HFFc6 (cell line): ENCODE data around the gene ADAT3. TPM values are rescaled to one million over a fixed set of nuclear protein-coding genes. Genes with fewer than 3 reads are reported as not detected.

ENCODE experiments used
- DNase-seq: peaks from one replicate; pipeline ENCODE4 v3.0.0-alpha.2; 2018
- H3K27ac Mint-ChIP-seq: 2 replicates; pipeline ENCODE4 v1.8.0; 2020; ENCODE audit warnings: mild to moderate bottlenecking, mixed read lengths
- H3K27me3 Mint-ChIP-seq: 2 replicates; pipeline ENCODE4 v1.8.0; 2021; ENCODE audit warnings: mild to moderate bottlenecking, moderate library complexity, mixed read lengths; ENCODE audit not compliant: insufficient read depth
- H3K36me3 Mint-ChIP-seq: 2 replicates; pipeline ENCODE4 v1.8.0; 2021; ENCODE audit warnings: low read depth, mixed read lengths
- H3K4me1 Mint-ChIP-seq: 2 replicates; pipeline ENCODE4 v1.8.0; 2020; ENCODE audit warnings: low read depth, mixed read lengths
- H3K4me3 Mint-ChIP-seq: 2 replicates; pipeline ENCODE4 v1.8.0; 2020; ENCODE audit warnings: mild to moderate bottlenecking, moderate library complexity, mixed read lengths
- H3K9me3 Mint-ChIP-seq: 2 replicates; pipeline ENCODE4 v1.8.0; 2020; ENCODE audit warnings: mild to moderate bottlenecking, mixed read lengths
- total RNA-seq, 6 experiments: library from RNA; stranded (reverse); fragmentation: NEBNext Ultra II Directional; extraction: Animal tissue kit (Norgen Biotek cat#: 25700); gene quantifications; 2 replicates in 1 of 6; 3 replicates in 5 of 6; pipeline ENCODE4 v1.2.3, GENCODE V29; 2021
- TF ChIP-seq, protein P1 (sequence below): fragments of 200-600 bp; sonication (generic); IDR thresholded peaks from 2 replicates; pipeline ENCODE4 v1.5.0; 2021; ENCODE audit warnings: antibody characterized with exemption, mild to moderate bottlenecking

The ADAT3 gene
- total RNA-seq, 6 experiments from 2014 or later = 2.3 to 4.2 (median 3.0) TPM

DNA sequence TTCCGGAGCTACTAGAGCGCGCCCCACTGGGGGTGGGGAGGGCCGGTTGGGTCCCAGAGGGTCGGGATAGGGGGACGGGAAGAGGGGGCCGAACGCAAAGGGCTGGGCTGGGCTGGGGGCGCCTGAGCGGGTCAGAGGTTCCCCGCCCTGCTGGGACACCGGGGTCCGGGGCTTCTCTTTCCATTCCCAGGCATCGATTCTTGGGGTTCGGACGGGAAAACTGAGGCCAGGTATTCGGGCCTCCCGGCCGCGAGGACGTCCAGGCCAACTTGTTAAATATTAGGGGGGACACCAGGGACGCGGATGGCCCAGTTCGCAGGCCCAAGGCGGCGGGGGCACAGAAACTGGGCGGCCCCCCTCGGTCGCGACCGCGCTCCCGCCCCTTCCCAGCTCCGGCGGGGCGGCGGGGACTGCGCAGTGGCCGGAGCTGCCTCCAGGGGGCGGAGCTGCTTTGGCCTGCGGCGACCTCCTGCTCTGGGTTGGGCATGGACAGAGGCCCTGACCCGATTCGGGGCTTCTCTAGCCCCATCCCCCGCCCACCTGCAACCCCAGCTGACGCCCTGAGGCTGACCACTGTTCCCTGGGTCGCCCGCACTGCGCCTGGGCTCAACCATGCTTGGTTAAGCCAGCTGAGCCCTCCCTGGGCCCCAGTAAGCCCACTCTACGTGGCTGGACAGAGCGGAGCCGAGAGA is 40.6 kb upstream of the ADAT3 start:
- peak overlapping the region; percentile 76 for H3K4me3 Mint-ChIP-seq
- H3K9me3 Mint-ChIP-seq = no peaks in the 10 kb centered on the region
- peaks cover 13% of the 10 kb centered on the region for H3K4me1 Mint-ChIP-seq
- TF ChIP-seq, protein P1, sequence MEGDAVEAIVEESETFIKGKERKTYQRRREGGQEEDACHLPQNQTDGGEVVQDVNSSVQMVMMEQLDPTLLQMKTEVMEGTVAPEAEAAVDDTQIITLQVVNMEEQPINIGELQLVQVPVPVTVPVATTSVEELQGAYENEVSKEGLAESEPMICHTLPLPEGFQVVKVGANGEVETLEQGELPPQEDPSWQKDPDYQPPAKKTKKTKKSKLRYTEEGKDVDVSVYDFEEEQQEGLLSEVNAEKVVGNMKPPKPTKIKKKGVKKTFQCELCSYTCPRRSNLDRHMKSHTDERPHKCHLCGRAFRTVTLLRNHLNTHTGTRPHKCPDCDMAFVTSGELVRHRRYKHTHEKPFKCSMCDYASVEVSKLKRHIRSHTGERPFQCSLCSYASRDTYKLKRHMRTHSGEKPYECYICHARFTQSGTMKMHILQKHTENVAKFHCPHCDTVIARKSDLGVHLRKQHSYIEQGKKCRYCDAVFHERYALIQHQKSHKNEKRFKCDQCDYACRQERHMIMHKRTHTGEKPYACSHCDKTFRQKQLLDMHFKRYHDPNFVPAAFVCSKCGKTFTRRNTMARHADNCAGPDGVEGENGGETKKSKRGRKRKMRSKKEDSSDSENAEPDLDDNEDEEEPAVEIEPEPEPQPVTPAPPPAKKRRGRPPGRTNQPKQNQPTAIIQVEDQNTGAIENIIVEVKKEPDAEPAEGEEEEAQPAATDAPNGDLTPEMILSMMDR = peak; percentile 89
- DNase-seq = peak; percentile 40
- peak overlapping the region; percentile 72 for H3K27ac Mint-ChIP-seq
- 0 out of 2 replicates have a peak, but pooled peaks cover 7% of the 10 kb centered on the region for H3K36me3 Mint-ChIP-seq
- H3K27me3 Mint-ChIP-seq = no peaks in the 10 kb centered on the region

DNA sequence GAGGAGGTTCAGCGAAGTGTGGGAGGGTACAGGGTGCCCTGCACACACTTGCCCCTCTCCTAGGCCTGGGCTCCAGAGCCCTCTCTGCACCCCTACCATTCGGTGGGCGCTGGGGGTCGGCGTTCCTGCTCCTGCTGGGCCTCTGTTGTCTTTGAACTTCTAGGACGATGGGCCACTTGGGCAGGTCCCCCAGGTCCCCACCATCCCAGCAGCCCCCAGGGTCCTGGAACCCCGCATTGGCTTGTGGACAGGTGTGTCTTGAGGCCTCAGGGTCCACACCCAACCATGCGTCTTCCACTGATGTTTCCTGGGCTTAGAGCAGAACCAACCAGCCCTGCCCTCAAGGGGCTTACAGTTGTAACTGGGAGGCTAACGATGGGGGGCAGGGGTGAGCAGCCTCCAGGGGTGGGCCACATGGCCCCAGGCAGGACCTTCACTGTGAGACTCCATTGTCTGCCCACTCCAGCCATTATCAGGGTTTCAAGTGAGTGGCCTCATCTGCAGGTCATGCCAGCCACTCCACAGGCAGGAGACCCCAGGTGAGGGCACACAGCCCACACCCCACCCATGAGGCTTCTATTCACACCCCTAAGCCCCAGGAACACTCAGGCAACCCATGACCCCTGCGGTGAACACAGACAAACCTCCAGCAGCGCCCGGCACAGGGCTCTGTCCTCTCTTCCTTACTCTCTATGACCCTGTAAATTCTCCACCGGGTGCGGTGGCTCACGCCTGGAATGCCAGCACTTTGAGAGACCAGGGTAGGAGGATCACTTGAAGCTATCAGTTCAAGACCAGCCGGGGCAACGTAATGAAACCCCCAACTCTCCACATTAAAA is 39.8 kb upstream of the ADAT3 start:
- H3K4me3 Mint-ChIP-seq = peak overlapping the region; percentile 76; the same call in 1 of the 2 replicates
- no peaks in the 10 kb centered on the region; the same call in 1 of the 2 replicates for H3K27me3 Mint-ChIP-seq
- peak overlapping the region; percentile 72 for H3K27ac Mint-ChIP-seq
- no peak for DNase-seq
- H3K36me3 Mint-ChIP-seq = 0 out of 2 replicates have a peak, but pooled peaks cover 7% of the 10 kb centered on the region
- TF ChIP-seq, protein P1 = no peak
- H3K9me3 Mint-ChIP-seq = no peaks in the 10 kb centered on the region
- H3K4me1 Mint-ChIP-seq = peaks cover 13% of the 10 kb centered on the region

DNA sequence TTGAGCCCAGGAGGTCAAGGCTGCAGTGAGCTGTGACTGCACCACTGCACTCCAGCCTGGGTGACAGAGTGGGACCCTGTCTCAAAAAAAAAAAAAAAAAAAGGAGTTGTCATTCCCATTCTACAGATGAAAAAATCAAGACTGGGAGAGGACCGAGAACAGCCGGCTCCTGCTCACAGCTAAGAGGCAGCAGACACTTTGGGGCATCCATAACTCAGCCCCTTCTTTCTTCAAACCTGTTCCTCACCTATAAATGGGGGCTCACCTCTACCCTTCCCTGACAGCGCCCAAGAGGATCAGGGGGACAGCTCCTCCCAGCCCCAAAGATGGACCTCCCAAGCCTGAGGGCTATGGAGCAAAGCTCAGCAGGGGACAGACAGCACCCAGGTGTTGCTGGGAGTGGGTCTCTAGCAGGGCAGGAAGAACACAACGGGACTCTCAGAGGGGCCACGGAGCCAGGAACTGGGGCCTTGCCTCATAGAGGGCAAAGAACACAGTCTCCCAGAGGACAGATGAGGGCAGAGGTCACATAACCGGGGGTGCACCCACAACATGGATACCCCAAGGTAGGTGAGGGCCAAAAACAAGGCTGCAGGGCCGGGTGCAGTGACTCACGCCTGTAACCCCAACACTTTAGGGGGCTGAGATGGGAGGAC is 38.4 kb upstream of the ADAT3 start:
- TF ChIP-seq, protein P1 = no peak
- H3K27ac Mint-ChIP-seq = no peak overlapping the region

DNA sequence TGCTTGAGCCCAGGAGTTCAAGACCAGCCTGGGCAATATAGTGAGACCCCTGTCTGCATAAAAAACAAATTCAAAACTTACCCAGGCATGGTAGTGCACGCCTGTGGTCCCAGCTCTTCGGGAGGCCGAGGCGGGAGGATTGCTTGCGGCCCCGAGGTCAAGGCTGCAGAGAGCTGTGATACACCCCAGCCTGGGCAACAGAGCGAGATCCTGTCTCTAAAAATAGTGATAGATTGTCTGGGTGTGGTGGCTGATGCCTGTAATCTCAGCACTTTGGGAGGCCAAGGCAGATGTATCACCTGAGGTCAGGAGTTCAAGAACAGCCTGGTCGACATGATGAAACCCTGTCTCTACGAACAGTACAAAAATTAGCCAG is 37.9 kb upstream of the ADAT3 start:
- TF ChIP-seq, protein P1 = no peak
- H3K4me1 Mint-ChIP-seq = no peaks in the 10 kb centered on the region
- H3K36me3 Mint-ChIP-seq = 0 out of 2 replicates have a peak, but pooled peaks cover 1% of the 10 kb centered on the region
- H3K4me3 Mint-ChIP-seq = no peak overlapping the region
- H3K27me3 Mint-ChIP-seq = no peaks in the 10 kb centered on the region; the same call in 1 of the 2 replicates
- no peaks in the 10 kb centered on the region for H3K9me3 Mint-ChIP-seq
- no peak overlapping the region for H3K27ac Mint-ChIP-seq
- no peak for DNase-seq

More for the DNA sequence above, 38.4 kb upstream of the ADAT3 start:
- no peaks in the 10 kb centered on the region; the same call in 1 of the 2 replicates for H3K27me3 Mint-ChIP-seq
- peaks cover 2% of the 10 kb centered on the region for H3K4me1 Mint-ChIP-seq
- no peak for DNase-seq
- H3K9me3 Mint-ChIP-seq = no peaks in the 10 kb centered on the region
- 0 out of 2 replicates have a peak, but pooled peaks cover 6% of the 10 kb centered on the region for H3K36me3 Mint-ChIP-seq
- H3K4me3 Mint-ChIP-seq = no peak overlapping the region

DNA sequence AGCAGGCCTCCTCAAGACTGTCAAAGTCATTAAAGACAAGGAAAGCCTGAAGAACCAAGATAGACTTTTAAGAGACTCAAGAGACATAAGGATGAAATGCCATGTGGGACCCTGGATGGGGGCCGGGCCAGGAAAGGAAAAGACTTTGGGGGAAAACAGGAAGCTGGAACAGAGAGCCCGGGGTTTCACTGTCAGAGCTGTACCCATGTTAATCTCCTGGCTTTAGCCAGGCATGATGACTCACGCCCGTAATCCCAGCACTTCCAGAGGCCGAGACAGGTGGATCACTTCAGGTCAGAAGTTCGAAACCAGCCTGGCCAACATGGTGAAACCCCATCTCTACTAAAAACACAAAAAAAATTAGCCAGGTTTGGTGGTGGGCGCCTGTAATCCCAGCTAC is 36.2 kb upstream of the ADAT3 start:
- H3K4me3 Mint-ChIP-seq = no peak overlapping the region
- peaks cover 1% of the 10 kb centered on the region; the same call in 1 of the 2 replicates for H3K36me3 Mint-ChIP-seq
- no peaks in the 10 kb centered on the region for H3K9me3 Mint-ChIP-seq
- H3K4me1 Mint-ChIP-seq = peaks cover 3% of the 10 kb centered on the region
- TF ChIP-seq, protein P1 = no peak
- H3K27me3 Mint-ChIP-seq = no peaks in the 10 kb centered on the region; the same call in 1 of the 2 replicates
- no peak for DNase-seq
- no peak overlapping the region for H3K27ac Mint-ChIP-seq
